Measurements from ENCODE around the gene SPINT1.

DNA sequence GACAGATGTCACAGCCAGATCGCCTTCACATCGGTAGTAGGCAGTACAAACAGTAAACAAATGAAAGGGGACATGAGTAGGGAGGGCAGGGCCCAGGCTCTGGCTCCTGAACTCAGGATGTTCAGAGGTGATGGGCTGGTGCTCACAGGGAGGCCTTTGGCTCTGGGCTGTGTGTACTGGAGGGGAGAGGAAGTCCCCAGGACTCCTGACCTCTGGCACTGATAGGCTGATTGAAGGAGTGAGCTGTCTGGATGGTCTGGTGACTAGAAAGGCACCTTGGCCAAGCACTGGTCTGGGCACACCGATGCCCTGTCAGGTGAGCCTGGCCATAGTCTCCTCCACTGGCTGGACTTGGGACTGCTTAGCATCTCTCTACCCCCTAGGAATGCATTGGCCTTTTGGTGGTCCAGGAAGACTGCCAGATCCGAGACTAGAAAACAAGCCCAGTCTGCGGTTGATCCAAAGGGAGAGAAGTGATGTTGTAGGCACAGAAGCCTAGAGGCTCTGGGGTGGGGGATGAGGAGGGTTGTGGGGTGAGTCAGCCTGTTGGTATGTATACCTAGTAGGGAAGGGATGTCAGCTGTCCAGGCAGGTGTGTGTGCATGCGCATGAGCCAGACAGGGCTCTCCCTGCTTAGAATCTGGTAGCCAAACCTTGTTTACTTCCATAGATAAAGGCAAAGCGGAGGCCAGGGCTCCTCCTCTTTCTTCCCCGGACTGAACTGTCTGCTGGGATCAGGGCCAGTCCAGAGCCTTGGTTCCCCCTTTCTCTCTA lies 1.9 kb downstream of the SPINT1 start:
- TF ChIP-seq, protein P1, sequence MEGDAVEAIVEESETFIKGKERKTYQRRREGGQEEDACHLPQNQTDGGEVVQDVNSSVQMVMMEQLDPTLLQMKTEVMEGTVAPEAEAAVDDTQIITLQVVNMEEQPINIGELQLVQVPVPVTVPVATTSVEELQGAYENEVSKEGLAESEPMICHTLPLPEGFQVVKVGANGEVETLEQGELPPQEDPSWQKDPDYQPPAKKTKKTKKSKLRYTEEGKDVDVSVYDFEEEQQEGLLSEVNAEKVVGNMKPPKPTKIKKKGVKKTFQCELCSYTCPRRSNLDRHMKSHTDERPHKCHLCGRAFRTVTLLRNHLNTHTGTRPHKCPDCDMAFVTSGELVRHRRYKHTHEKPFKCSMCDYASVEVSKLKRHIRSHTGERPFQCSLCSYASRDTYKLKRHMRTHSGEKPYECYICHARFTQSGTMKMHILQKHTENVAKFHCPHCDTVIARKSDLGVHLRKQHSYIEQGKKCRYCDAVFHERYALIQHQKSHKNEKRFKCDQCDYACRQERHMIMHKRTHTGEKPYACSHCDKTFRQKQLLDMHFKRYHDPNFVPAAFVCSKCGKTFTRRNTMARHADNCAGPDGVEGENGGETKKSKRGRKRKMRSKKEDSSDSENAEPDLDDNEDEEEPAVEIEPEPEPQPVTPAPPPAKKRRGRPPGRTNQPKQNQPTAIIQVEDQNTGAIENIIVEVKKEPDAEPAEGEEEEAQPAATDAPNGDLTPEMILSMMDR (IDR thresholded peaks at IDR 0.05): no peak
- no peak for TF ChIP-seq POLR2A (IDR thresholded peaks at IDR 0.05)
